OCI-LY7 (cell line): Measurements from ENCODE around the gene MTUS2. TPM values are rescaled to one million over a fixed set of nuclear protein-coding genes. Genes with fewer than 3 reads are reported as not detected.

Experiments used
- BruUV-seq: library from RNA; stranded (reverse); fragments of 400-500 nt; replicated peaks from 2 replicates; lab custom pipeline; 2021; lab: Mats Ljungman, UMichigan
- CTCF ChIA-PET: fragments of 300-600 bp; sonication (Branson Sonifier 250); formaldehyde crosslinking; loops from one replicate; lab custom pipeline; 2022; ENCODE audit warnings: antibody characterized with exemption; ENCODE audit not compliant: unreplicated experiment; lab: Charles Lee
- POLR2A ChIA-PET: fragments of 300-600 bp; sonication (Branson Sonifier 250); formaldehyde crosslinking; loops from one replicate; lab custom pipeline; 2022; ENCODE audit warnings: antibody characterized with exemption; lab: Charles Lee
- DNase-seq: peaks from one replicate; pipeline ENCODE4 v3.0.0-alpha.2; 2015; ENCODE audit warnings: low spot score
- H2AFZ ChIP-seq: fragments of 200-600 bp; sonication (generic), shearing (Covaris generic); 2 replicates; pipeline ENCODE4 v1.6.1; 2014; ENCODE audit warnings: mild to moderate bottlenecking, antibody characterized with exemption, low read length, moderate library complexity
- H3K27ac ChIP-seq: fragments of 200-600 bp; sonication (generic); 2 replicates; pipeline ENCODE4 v1.5.1; 2014; ENCODE audit warnings: mixed run types, low read depth, mild to moderate bottlenecking, moderate library complexity, low read length, inconsistent platforms; ENCODE audit not compliant: poor library complexity, severe bottlenecking
- H3K36me3 ChIP-seq: fragments of 200-600 bp; sonication (generic); 2 replicates; pipeline ENCODE4 v1.6.1; 2014; ENCODE audit warnings: mild to moderate bottlenecking, antibody characterized with exemption, low read length, moderate library complexity, mixed read lengths; ENCODE audit not compliant: insufficient read depth
- H3K4me1 ChIP-seq: fragments of 200-600 bp; sonication (generic); 2 replicates; pipeline ENCODE4 v1.5.1; 2014; ENCODE audit warnings: mild to moderate bottlenecking, low read length; ENCODE audit not compliant: insufficient read depth, poor library complexity, severe bottlenecking
- H3K4me2 ChIP-seq: fragments of 200-600 bp; sonication (generic); 2 replicates; pipeline ENCODE4 v1.6.1; 2014; ENCODE audit warnings: mild to moderate bottlenecking, low read length
- H3K4me3 ChIP-seq: fragments of 200-600 bp; sonication (generic); 2 replicates; pipeline ENCODE4 v1.5.1; 2014; ENCODE audit warnings: mild to moderate bottlenecking, low read depth, low read length; ENCODE audit not compliant: poor library complexity, severe bottlenecking
- H3K79me2 ChIP-seq: fragments of 200-600 bp; sonication (generic); 2 replicates; pipeline ENCODE4 v1.6.1; 2016; ENCODE audit warnings: low read depth, mild to moderate bottlenecking, low read length, moderate library complexity, mixed read lengths; ENCODE audit not compliant: insufficient read depth
- H3K9me2 ChIP-seq: fragments of 200-600 bp; sonication (generic); 2 replicates; pipeline ENCODE4 v1.6.1; 2016; ENCODE audit warnings: mild to moderate bottlenecking, low read length, mixed read lengths; ENCODE audit not compliant: insufficient read depth
- H3K9me3 ChIP-seq: fragments of 200-600 bp; sonication (generic); 2 replicates; pipeline ENCODE4 v1.6.1; 2014; ENCODE audit warnings: mild to moderate bottlenecking, mixed run types, low read length, mixed read lengths
- H4K20me1 ChIP-seq: fragments of 200-600 bp; sonication (generic); 2 replicates; pipeline ENCODE4 v1.6.1; 2014; ENCODE audit warnings: mild to moderate bottlenecking, antibody characterized with exemption, low read length, moderate library complexity, mixed read lengths; ENCODE audit not compliant: insufficient read depth
- CTCF ChIP-seq: fragments of 200-600 bp; sonication (generic); conservative IDR thresholded peaks from 2 replicates; pipeline ENCODE4 v1.5.1; 2014; ENCODE audit warnings: mild to moderate bottlenecking, antibody characterized with exemption, low read length, moderate library complexity, mixed read lengths
- EZH2phosphoT487 ChIP-seq: fragments of 200-600 bp; sonication (generic); IDR thresholded peaks from 2 replicates; pipeline ENCODE4 v1.6.1; 2018; ENCODE audit warnings: low read depth, borderline replicate concordance, mild to moderate bottlenecking, mixed run types, antibody characterized with exemption, low read length, moderate library complexity, mixed read lengths
- intact Hi-C: fragments of 100-400 bp; cut with micrococcal nuclease; formaldehyde crosslinking; loops from one replicate; pipeline ENCODE4 v1.10.0; 2022; ENCODE audit not compliant: unreplicated experiment
- total RNA-seq, 2 experiments: library from RNA; depleted of rRNA in 1 of 2; stranded (reverse); fragments of >200 nt in 1 of 2; shearing (Covaris generic) in 1 of 2; gene quantifications; 2 replicates each; pipeline ENCODE4 v1.2.3, GENCODE V29; 2014 to 2022

MTUS2 gene
- total RNA-seq, 2 experiments from 2014 or later: 0.16 to 9.8 TPM

GRCh38 chr13:29165840-29166239 lies 345.7 kb downstream of the MTUS2 start:
- TF ChIP-seq EZH2phosphoT487: no peak
- TF ChIP-seq CTCF: no peak
- DNase-seq: no peak
- Histone ChIP-seq H3K36me3 (no peaks in the 10 kb centered on the region), H3K9me2 (no peaks in the 10 kb centered on the region; the same call in 1 of the 2 replicates), H3K79me2 (no peaks in the 10 kb centered on the region), H3K4me1 (no peaks in the 10 kb centered on the region), H2AFZ (no peak overlapping the region), H4K20me1 (no peaks in the 10 kb centered on the region), H3K27ac (no peak overlapping the region), H3K4me2 (no peak overlapping the region), H3K9me3 (no peaks in the 10 kb centered on the region), H3K4me3 (no peak overlapping the region)
- intact Hi-C loops: no loop called here
- BruUV-seq: no TSS peak
- POLR2A ChIA-PET: interaction anchor here (0.8 to 1.3 kb wide), 2 partner anchors 52 to 64 kb away, joined by 3 read pairs; no protein-coding TSS in a partner anchor
- CTCF ChIA-PET: no interaction called here

GRCh38 chr13:29170436-29171082 lies 350.4 kb downstream of the MTUS2 start:
- ChIA-PET POLR2A (no interaction called here), CTCF (no interaction called here)
- Histone ChIP-seq H3K4me2 (no peak overlapping the region), H3K36me3 (no peaks in the 10 kb centered on the region), H2AFZ (no peak overlapping the region), H4K20me1 (no peaks in the 10 kb centered on the region), H3K4me1 (no peaks in the 10 kb centered on the region), H3K4me3 (no peak overlapping the region), H3K27ac (no peak overlapping the region), H3K79me2 (no peaks in the 10 kb centered on the region), H3K9me3 (no peaks in the 10 kb centered on the region), H3K9me2 (no peaks in the 10 kb centered on the region; the same call in 1 of the 2 replicates)
- no peak for DNase-seq
- no TSS peak for BruUV-seq
- intact Hi-C loops: no loop called here
- TF ChIP-seq CTCF: no peak
- no peak for TF ChIP-seq EZH2phosphoT487

GRCh38 chr13:29171244-29171643 lies 351.1 kb downstream of the MTUS2 start:
- H3K4me1 ChIP-seq: no peaks in the 10 kb centered on the region
- CTCF ChIA-PET: no interaction called here
- no peak overlapping the region for H3K4me3 ChIP-seq
- intact Hi-C loops: no loop called here
- no peak overlapping the region for H2AFZ ChIP-seq
- no TSS peak for BruUV-seq
- H3K36me3 ChIP-seq: no peaks in the 10 kb centered on the region
- H3K4me2 ChIP-seq: no peak overlapping the region
- H3K27ac ChIP-seq: no peak overlapping the region
- no peaks in the 10 kb centered on the region for H3K79me2 ChIP-seq
- POLR2A ChIA-PET: no interaction called here
- H3K9me3 ChIP-seq: no peaks in the 10 kb centered on the region
- no peaks in the 10 kb centered on the region; the same call in 1 of the 2 replicates for H3K9me2 ChIP-seq
- no peak for DNase-seq
- H4K20me1 ChIP-seq: no peaks in the 10 kb centered on the region
- TF ChIP-seq CTCF (no peak), EZH2phosphoT487 (no peak)
